Measurements from ENCODE around the gene ZNF816. TPM values are rescaled to one million over a fixed set of nuclear protein-coding genes. Genes with fewer than 3 reads are reported as not detected.
"Not testable (repeated sequence)": the region's sequence is repeated elsewhere in the genome, so short reads cannot be mapped to it uniquely, and the experiment has no call there.

Gene ZNF816
- total RNA-seq, 1 donor from 2014 or later, result 25.3 TPM

DNA sequence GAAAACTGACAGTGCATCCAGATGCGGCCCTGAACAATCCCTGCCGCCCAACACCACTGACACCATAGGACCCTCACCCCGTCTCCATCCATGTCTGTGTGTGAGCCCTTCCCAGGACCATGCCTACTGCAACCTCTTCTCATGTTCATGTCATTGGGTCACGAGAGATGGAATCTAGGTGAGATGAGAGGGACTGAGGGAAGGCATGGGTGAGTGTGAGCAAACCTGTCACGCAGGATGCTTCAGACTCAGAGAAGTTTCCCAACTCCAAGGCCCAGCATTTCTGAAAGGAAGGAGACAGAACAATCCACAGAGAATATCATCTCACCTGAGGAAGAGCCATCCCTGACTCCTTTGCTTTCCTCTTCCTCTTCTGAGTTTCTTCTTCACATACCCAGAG lies 45.1 kb downstream of the ZNF816 start:
- no peaks in the 10 kb centered on the region for H3K27me3 Mint-ChIP-seq
- DNase-seq (ENCODE audit: low spot score, unreplicated experiment), result no peak
- H3K4me3 Mint-ChIP-seq (ENCODE audit: low read depth), result no peak overlapping the region
- TF ChIP-seq, protein P1, sequence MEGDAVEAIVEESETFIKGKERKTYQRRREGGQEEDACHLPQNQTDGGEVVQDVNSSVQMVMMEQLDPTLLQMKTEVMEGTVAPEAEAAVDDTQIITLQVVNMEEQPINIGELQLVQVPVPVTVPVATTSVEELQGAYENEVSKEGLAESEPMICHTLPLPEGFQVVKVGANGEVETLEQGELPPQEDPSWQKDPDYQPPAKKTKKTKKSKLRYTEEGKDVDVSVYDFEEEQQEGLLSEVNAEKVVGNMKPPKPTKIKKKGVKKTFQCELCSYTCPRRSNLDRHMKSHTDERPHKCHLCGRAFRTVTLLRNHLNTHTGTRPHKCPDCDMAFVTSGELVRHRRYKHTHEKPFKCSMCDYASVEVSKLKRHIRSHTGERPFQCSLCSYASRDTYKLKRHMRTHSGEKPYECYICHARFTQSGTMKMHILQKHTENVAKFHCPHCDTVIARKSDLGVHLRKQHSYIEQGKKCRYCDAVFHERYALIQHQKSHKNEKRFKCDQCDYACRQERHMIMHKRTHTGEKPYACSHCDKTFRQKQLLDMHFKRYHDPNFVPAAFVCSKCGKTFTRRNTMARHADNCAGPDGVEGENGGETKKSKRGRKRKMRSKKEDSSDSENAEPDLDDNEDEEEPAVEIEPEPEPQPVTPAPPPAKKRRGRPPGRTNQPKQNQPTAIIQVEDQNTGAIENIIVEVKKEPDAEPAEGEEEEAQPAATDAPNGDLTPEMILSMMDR (IDR thresholded peaks at IDR 0.05; ENCODE audit: unreplicated experiment), result no peak
- H3K27ac Mint-ChIP-seq, result no peak overlapping the region
- H3K36me3 Mint-ChIP-seq (ENCODE audit: insufficient read depth), result peaks cover 19% of the 10 kb centered on the region
- H3K9me3 Mint-ChIP-seq (ENCODE audit: low read depth), result no peaks in the 10 kb centered on the region
- peaks cover 13% of the 10 kb centered on the region for H3K4me1 Mint-ChIP-seq (ENCODE audit: low read depth)

DNA sequence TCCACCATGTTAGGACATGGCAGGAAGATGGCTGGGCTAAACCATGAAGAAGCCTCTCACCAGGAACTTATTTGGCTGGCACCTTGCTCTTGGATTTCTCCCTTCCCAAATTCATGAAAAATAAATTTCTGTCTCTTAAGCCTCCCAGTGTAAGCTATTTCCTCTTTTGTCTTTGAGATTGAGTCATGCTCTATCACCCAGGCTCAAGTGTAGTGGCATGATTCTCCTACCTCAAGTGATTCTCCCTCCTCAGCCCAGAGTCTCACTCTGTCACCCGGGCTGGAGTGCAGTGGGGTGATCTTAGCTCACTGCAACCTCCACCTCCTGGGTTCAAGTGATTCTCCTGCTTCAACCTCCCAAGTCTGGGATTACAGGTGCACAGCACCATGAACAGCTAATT lies 52.0 kb downstream of the ZNF816 start:
- H3K4me3 Mint-ChIP-seq (ENCODE audit: low read depth), result no peak overlapping the region
- H3K27ac Mint-ChIP-seq, result no peak overlapping the region
- H3K27me3 Mint-ChIP-seq, result no peaks in the 10 kb centered on the region
- no peaks in the 10 kb centered on the region for H3K4me1 Mint-ChIP-seq (ENCODE audit: low read depth)
- no peaks in the 10 kb centered on the region for H3K9me3 Mint-ChIP-seq (ENCODE audit: low read depth)
- TF ChIP-seq, protein P1 (IDR thresholded peaks at IDR 0.05; ENCODE audit: unreplicated experiment), result no peak
- H3K36me3 Mint-ChIP-seq (ENCODE audit: insufficient read depth), result peaks cover 38% of the 10 kb centered on the region
- DNase-seq (ENCODE audit: low spot score, unreplicated experiment), result no peak

DNA sequence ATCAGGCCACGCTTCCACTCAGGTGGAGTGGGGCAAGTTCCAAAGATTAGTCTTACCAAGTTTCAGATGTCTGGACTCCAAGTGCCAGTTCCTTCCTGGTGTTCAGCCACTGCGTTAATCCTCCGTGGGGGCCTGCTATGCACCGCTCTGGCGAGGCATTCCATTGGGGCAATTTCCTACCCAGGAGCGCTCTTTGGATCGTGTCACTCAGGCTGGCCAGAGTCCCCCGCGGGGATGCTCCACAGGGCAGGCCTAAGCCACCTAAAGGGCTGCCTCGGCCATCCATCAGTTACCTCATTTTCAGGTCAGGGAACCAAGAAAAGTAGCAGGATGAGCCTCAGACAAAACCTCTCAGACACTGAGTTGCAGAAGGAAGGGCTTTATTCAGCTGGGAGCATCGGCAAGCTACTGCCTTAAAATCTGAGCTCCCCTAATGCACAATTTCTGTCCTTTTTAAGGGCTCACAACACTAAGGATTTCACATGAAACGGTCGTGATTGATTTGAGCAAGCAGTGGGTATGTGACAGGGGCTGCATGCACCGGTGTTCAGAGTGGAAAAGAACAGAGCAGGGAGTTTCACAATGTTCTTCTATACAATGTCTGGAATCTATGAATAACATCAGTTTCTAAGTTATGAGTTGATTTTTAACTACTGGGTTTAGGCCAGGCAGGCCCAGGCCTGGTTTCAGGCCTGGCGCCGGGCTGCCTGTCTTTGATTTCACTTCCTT lies 58.5 kb downstream of the ZNF816 start:
- DNase-seq (ENCODE audit: low spot score, unreplicated experiment); H3K27ac Mint-ChIP-seq; H3K4me1 Mint-ChIP-seq (ENCODE audit: low read depth); H3K9me3 Mint-ChIP-seq (ENCODE audit: low read depth); H3K27me3 Mint-ChIP-seq; H3K4me3 Mint-ChIP-seq (ENCODE audit: low read depth): not testable (repeated sequence)
- H3K36me3 Mint-ChIP-seq (ENCODE audit: insufficient read depth), result peaks cover 28% of the 10 kb centered on the region

DNA sequence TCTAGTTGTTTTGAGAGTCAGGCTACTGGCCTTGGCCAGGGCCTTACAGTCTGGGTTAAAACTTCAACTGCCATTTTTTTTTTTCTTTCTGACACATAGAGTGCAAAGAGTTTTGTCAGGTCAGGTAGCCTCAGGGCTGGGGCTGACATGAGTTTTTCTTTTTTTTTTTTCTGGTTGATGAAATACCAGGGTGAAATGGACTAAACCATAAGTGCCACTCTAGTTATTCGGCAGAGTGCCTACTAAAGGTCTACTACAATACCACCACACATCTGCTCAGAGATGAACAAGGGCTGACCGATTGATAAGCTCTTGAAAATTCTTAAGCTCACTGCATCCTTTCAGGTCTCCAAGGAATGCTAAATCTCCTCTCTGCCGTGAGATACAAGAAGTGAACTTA lies 60.8 kb downstream of the ZNF816 start:
- Mint-ChIP-seq H3K4me1 (ENCODE audit: low read depth) (peaks cover 15% of the 10 kb centered on the region), H3K36me3 (ENCODE audit: insufficient read depth) (peaks cover 14% of the 10 kb centered on the region), H3K4me3 (ENCODE audit: low read depth) (no peak overlapping the region), H3K27me3 (no peaks in the 10 kb centered on the region), H3K27ac (peak overlapping the region; percentile 76), H3K9me3 (ENCODE audit: low read depth) (no peaks in the 10 kb centered on the region)
- TF ChIP-seq, protein P1 (IDR thresholded peaks at IDR 0.05; ENCODE audit: unreplicated experiment), result no peak
- DNase-seq (ENCODE audit: low spot score, unreplicated experiment), result no peak

Other genes with a start within 250 kb of the ZNF816 start
- 42.9 and 47.3 TPM in 2 replicates for gene ZNF611, start 227.8 kb downstream of the ZNF816 start, total RNA-seq
- gene ZNF600, start 176.1 kb downstream of the ZNF816 start, total RNA-seq, result 22.5 and 23.1 TPM in 2 replicates
- gene ZNF28, start 141.2 kb downstream of the ZNF816 start, total RNA-seq, result 29.4 and 32.3 TPM in 2 replicates
- gene ZNF468, start 105.3 kb downstream of the ZNF816 start, total RNA-seq, result 35.6 and 38.8 TPM in 2 replicates
- gene ZNF320, start 65.2 kb downstream of the ZNF816 start, total RNA-seq, result 43.9 and 50.0 TPM in 2 replicates
- 16.0 and 16.8 TPM in 2 replicates for gene ZNF888, start 39.5 kb downstream of the ZNF816 start, total RNA-seq
- not detected in 2 replicates for gene ERVV-1, start 51.0 kb upstream of the ZNF816 start, total RNA-seq
- gene ERVV-2, start 81.9 kb upstream of the ZNF816 start, total RNA-seq, result not detected in 2 replicates
- gene ZNF160, start 140.5 kb upstream of the ZNF816 start, total RNA-seq, result 51.0 and 53.8 TPM in 2 replicates
- gene ZNF415, start 170.0 kb upstream of the ZNF816 start, total RNA-seq, result 13.6 and 18.1 TPM in 2 replicates
- gene ZNF347, start 196.2 kb upstream of the ZNF816 start, total RNA-seq, result 17.2 and 18.3 TPM in 2 replicates
- gene ZNF665, start 230.5 kb upstream of the ZNF816 start, total RNA-seq, result 8.5 and 9.4 TPM in 2 replicates